ENCODE measurements around the gene TSPAN5.
A peak's percentile ranks its signal among the peaks of the same experiment; 100 is the strongest.

The TSPAN5 gene

GRCh38 chr4:98581126-98581525, 77.3 kb downstream of the TSPAN5 start:
- DNase-seq, result peak; percentile 71

- DNase-seq, result no peak
These were observed 80.5 kb downstream of the TSPAN5 start for GRCh38 chr4:98577956-98578355.

GRCh38 chr4:98574816-98575215, 83.6 kb downstream of the TSPAN5 start:
- no peak for DNase-seq

- no peak for DNase-seq
These were observed 84.6 kb downstream of the TSPAN5 start for GRCh38 chr4:98573791-98574190.

- peak; percentile 94 for DNase-seq
These were observed 85.7 kb downstream of the TSPAN5 start for GRCh38 chr4:98572697-98573096.

GRCh38 chr4:98571161-98571786, 87.1 kb downstream of the TSPAN5 start:
- DNase-seq, result no peak

- DNase-seq, result no peak
These were observed 88.1 kb downstream of the TSPAN5 start for GRCh38 chr4:98570151-98570797.

GRCh38 chr4:98568941-98569663, 89.3 kb downstream of the TSPAN5 start:
- DNase-seq, result peak; percentile 89

- DNase-seq, result no peak
These were observed 90.8 kb downstream of the TSPAN5 start for GRCh38 chr4:98567611-98568010.

- DNase-seq, result peak; percentile 82
These were observed 91.9 kb downstream of the TSPAN5 start for GRCh38 chr4:98566361-98567008.

- peak; percentile 61 for DNase-seq
These were observed 92.6 kb downstream of the TSPAN5 start for GRCh38 chr4:98565681-98566301.

- peak; percentile 61 for DNase-seq
These were observed 93.6 kb downstream of the TSPAN5 start for GRCh38 chr4:98564852-98565251.

GRCh38 chr4:98560321-98560720, 98.1 kb downstream of the TSPAN5 start:
- DNase-seq, result peak; percentile 33

GRCh38 chr4:98558471-98559169, 99.8 kb downstream of the TSPAN5 start:
- peak; percentile 37 for DNase-seq

GRCh38 chr4:98557194-98557892, 101.1 kb downstream of the TSPAN5 start:
- DNase-seq, result peak; percentile 53

GRCh38 chr4:98556451-98556850, 102.0 kb downstream of the TSPAN5 start:
- no peak for DNase-seq

GRCh38 chr4:98555798-98556445, 102.5 kb downstream of the TSPAN5 start:
- no peak for DNase-seq

- DNase-seq, result no peak
These were observed 111.4 kb downstream of the TSPAN5 start for GRCh38 chr4:98546910-98547594.

GRCh38 chr4:98544818-98545414, 113.5 kb downstream of the TSPAN5 start:
- no peak for DNase-seq

- DNase-seq, result no peak
These were observed 114.1 kb downstream of the TSPAN5 start for GRCh38 chr4:98544141-98544817.
